Natural killer cell (primary cell): ENCODE measurements around the gene MS4A4A. TPM values are rescaled to one million over a fixed set of nuclear protein-coding genes. Genes with fewer than 3 reads are reported as not detected.

Experiments used
- ATAC-seq, 3 donors: fragments of 150-1000 bp in 2 of 3; fragments of 200-7000 bp in 1 of 3; cut with Tn5 transposase; 1 replicate in 1 of 3; 2 replicates in 2 of 3; pipeline ENCODE4 v1.10.0; 2021; ENCODE audit warnings: mild to moderate bottlenecking in 2 of 3, moderate library complexity in 2 of 3
- DNase-seq, 2 donors: peaks; one replicate each; pipeline versions ENCODE4 v3.0.0 to v3.0.0-alpha.2; 2013 to 2021; ENCODE audit warnings: mixed read lengths in 1 of 2
- H3K27ac ChIP-seq: one replicate; pipeline ENCODE4 v1.5.1; 2013; ENCODE audit warnings: mild to moderate bottlenecking, low read length
- H3K27me3 ChIP-seq: one replicate; pipeline ENCODE4 v1.6.1; 2013; ENCODE audit warnings: low read length; ENCODE audit not compliant: control insufficient read depth, insufficient read depth
- H3K36me3 ChIP-seq: one replicate; pipeline ENCODE4 v1.6.1; 2013; ENCODE audit warnings: low read length; ENCODE audit not compliant: control insufficient read depth, insufficient read depth
- H3K4me1 ChIP-seq: one replicate; pipeline ENCODE4 v1.6.1; 2013; ENCODE audit warnings: low read length; ENCODE audit not compliant: control insufficient read depth, insufficient read depth
- H3K4me3 ChIP-seq: one replicate; pipeline ENCODE4 v1.5.1; 2013; ENCODE audit warnings: low read length
- H3K9me3 ChIP-seq: one replicate; pipeline ENCODE4 v1.6.1; 2013; ENCODE audit warnings: low read length; ENCODE audit not compliant: control insufficient read depth, insufficient read depth
- H3K27ac Mint-ChIP-seq, 2 donors: one replicate each; pipeline ENCODE4 v1.8.0; 2022; ENCODE audit warnings: mild to moderate bottlenecking in 2 of 2, mixed read lengths in 2 of 2, moderate library complexity in 1 of 2
- H3K27me3 Mint-ChIP-seq, 2 donors: one replicate each; pipeline ENCODE4 v1.8.0; 2022; ENCODE audit warnings: low read depth in 2 of 2, mixed read lengths in 2 of 2
- H3K36me3 Mint-ChIP-seq: one replicate; pipeline ENCODE4 v1.8.0; 2022; ENCODE audit warnings: mixed read lengths
- H3K4me1 Mint-ChIP-seq, 2 donors: one replicate each; pipeline ENCODE4 v1.8.0; 2022; ENCODE audit warnings: mixed read lengths in 2 of 2
- H3K4me3 Mint-ChIP-seq: one replicate; pipeline ENCODE4 v1.8.0; 2022; ENCODE audit warnings: mild to moderate bottlenecking, moderate library complexity, mixed read lengths
- H3K9me3 Mint-ChIP-seq, 2 donors: one replicate each; pipeline ENCODE4 v1.8.0; 2022; ENCODE audit warnings: mixed read lengths in 2 of 2
- CTCF ChIP-seq: fragments of 200-600 bp; IDR thresholded peaks from one replicate; pipeline ENCODE4 v1.8.0; 2022; ENCODE audit warnings: antibody characterized with exemption
- WGBS: methylation state at CpG from one replicate; pipeline ENCODE4 v1.1.7; 2013; ENCODE audit warnings: missing lambda C conversion rate; ENCODE audit not compliant: insufficient coverage; 5-methylcytosine and 5-hydroxymethylcytosine counted together
- intact Hi-C: fragments of 100-400 bp; cut with micrococcal nuclease; formaldehyde crosslinking; loops from one replicate; pipeline ENCODE4 v1.14.2; 2022
- total RNA-seq, 4 donors: library from RNA; stranded (reverse); fragments of 120-200 nt in 1 of 4; gene quantifications; one replicate each; pipeline versions ENCODE4 v1.2.3 to v1.2.4, GENCODE V29; 2013 to 2022

MS4A4A gene
- total RNA-seq, 3 donors from 2014 or later (not counting 1 experiment from before 2014, with no cell fraction given) = 0.71 to 1.6 (median 1.2) TPM

GRCh38 chr11:60316317-60316716 is 35.9 kb downstream of the MS4A4A start:
- H3K36me3 Mint-ChIP-seq = peaks cover 14% of the 10 kb centered on the region
- no peaks in the 10 kb centered on the region for H3K4me1 ChIP-seq
- intact Hi-C loops = no loop called here
- ATAC-seq (no peak), DNase-seq (no peak)
- no peaks in the 10 kb centered on the region for H3K27me3 ChIP-seq
- H3K27ac Mint-ChIP-seq = no peak overlapping the region
- peaks cover 0 to 7% of the 10 kb centered on the region in 2 donors for H3K27me3 Mint-ChIP-seq
- H3K4me1 Mint-ChIP-seq = no peaks in the 10 kb centered on the region
- H3K9me3 ChIP-seq = peaks cover 8% of the 10 kb centered on the region
- no peak overlapping the region for H3K27ac ChIP-seq
- H3K4me3 Mint-ChIP-seq = no peak overlapping the region
- TF ChIP-seq CTCF = no peak
- H3K36me3 ChIP-seq = no peaks in the 10 kb centered on the region
- H3K4me3 ChIP-seq = no peak overlapping the region
- H3K9me3 Mint-ChIP-seq = peaks cover 0 to 4% of the 10 kb centered on the region in 2 donors
- 40% methylated on average over 1 of the region's 2 CpGs for WGBS

- Histone ChIP-seq H3K27ac (no peak overlapping the region), H3K36me3 (no peaks in the 10 kb centered on the region), H3K4me1 (no peaks in the 10 kb centered on the region), H3K9me3 (peaks cover 8% of the 10 kb centered on the region), H3K4me3 (no peak overlapping the region), H3K27me3 (no peaks in the 10 kb centered on the region)
- intact Hi-C loops = no loop called here
- H3K4me3 Mint-ChIP-seq = no peak overlapping the region
- DNase-seq (no peak), ATAC-seq (no peak)
- H3K4me1 Mint-ChIP-seq = no peaks in the 10 kb centered on the region
- H3K36me3 Mint-ChIP-seq = peaks cover 18% of the 10 kb centered on the region
- no peak overlapping the region for H3K27ac Mint-ChIP-seq
- 73% methylated on average over 2 of the region's 2 CpGs for WGBS
- peaks cover 0 to 7% of the 10 kb centered on the region in 2 donors for H3K9me3 Mint-ChIP-seq
- H3K27me3 Mint-ChIP-seq = peaks cover 0 to 8% of the 10 kb centered on the region in 2 donors
- TF ChIP-seq CTCF = no peak
These were observed 38.3 kb downstream of the MS4A4A start for GRCh38 chr11:60318726-60319125.

- peaks cover 0 to 7% of the 10 kb centered on the region in 2 donors for H3K9me3 Mint-ChIP-seq
- peaks cover 0 to 19% of the 10 kb centered on the region in 2 donors for H3K27me3 Mint-ChIP-seq
- H3K4me3 Mint-ChIP-seq = no peak overlapping the region
- H3K27ac ChIP-seq = no peak overlapping the region
- H3K36me3 Mint-ChIP-seq = peaks cover 18% of the 10 kb centered on the region
- DNase-seq (no peak), ATAC-seq (no peak)
- intact Hi-C loops = no loop called here
- no peaks in the 10 kb centered on the region for H3K36me3 ChIP-seq
- peaks cover 8% of the 10 kb centered on the region for H3K9me3 ChIP-seq
- no peaks in the 10 kb centered on the region for H3K4me1 Mint-ChIP-seq
- no peak overlapping the region for H3K27ac Mint-ChIP-seq
- H3K4me3 ChIP-seq = no peak overlapping the region
- no peaks in the 10 kb centered on the region for H3K27me3 ChIP-seq
- TF ChIP-seq CTCF = no peak
- H3K4me1 ChIP-seq = no peaks in the 10 kb centered on the region
These were observed 40.6 kb downstream of the MS4A4A start for GRCh38 chr11:60321051-60321450.

GRCh38 chr11:60326955-60327354 is 46.5 kb downstream of the MS4A4A start, which contains the start of gene MS4A6E:
MS4A6E (plus strand) TSS chr11:60327255; CDS start chr11:60334896, 7,641 bp downstream.
- no peak for ATAC-seq
- Mint-ChIP-seq H3K36me3 (no peaks in the 10 kb centered on the region), H3K4me3 (no peak within 1 kb of the TSS)

More at GRCh38 chr11:60326955-60327354, 46.5 kb downstream of the MS4A4A start, which contains the start of gene MS4A6E:
- Histone ChIP-seq H3K27ac (no peak within 1 kb of the TSS), H3K4me1 (no peaks in the 10 kb centered on the region), H3K9me3 (no peaks in the 10 kb centered on the region), H3K4me3 (no peak within 1 kb of the TSS), H3K36me3 (no peaks in the 10 kb centered on the region), H3K27me3 (no peaks in the 10 kb centered on the region)
- no peaks in the 10 kb centered on the region for H3K4me1 Mint-ChIP-seq
- H3K27ac Mint-ChIP-seq = no peak within 1 kb of the TSS
- H3K27me3 Mint-ChIP-seq = peaks cover 0 to 12% of the 10 kb centered on the region in 2 donors
- WGBS = 29% methylated on average over 1 of the region's 1 CpG
- peaks cover 0 to 2% of the 10 kb centered on the region in 2 donors for H3K9me3 Mint-ChIP-seq
- no peak for DNase-seq
- TF ChIP-seq CTCF = no peak
- intact Hi-C loops = no loop called here
